Activated naive CD8-positive, alpha-beta T cell treated with anti-CD3 and anti-CD28 coated beads, Interleukin-2, amount 50 U/mL, for 24 hours (primary cell): ENCODE measurements around the gene TP53TG5.

ENCODE experiments used
- ATAC-seq: fragments of 150-1000 bp; cut with Tn5 transposase; one replicate; pipeline ENCODE4 v1.10.0; 2021
- DNase-seq: peaks from one replicate; pipeline ENCODE4 v3.0.0; 2021
- H3K27ac Mint-ChIP-seq: one replicate; pipeline ENCODE4 v1.8.0; 2021; ENCODE audit warnings: mild to moderate bottlenecking, mixed read lengths
- H3K27me3 Mint-ChIP-seq: one replicate; pipeline ENCODE4 v1.8.0; 2021; ENCODE audit warnings: mixed read lengths
- H3K36me3 Mint-ChIP-seq: one replicate; pipeline ENCODE4 v1.8.0; 2021; ENCODE audit warnings: low read depth, mixed read lengths
- H3K4me1 Mint-ChIP-seq: one replicate; pipeline ENCODE4 v1.8.0; 2021; ENCODE audit warnings: mixed read lengths
- H3K4me3 Mint-ChIP-seq: one replicate; pipeline ENCODE4 v1.8.0; 2021; ENCODE audit warnings: mild to moderate bottlenecking, moderate library complexity, mixed read lengths
- H3K9me3 Mint-ChIP-seq: one replicate; pipeline ENCODE4 v1.8.0; 2021; ENCODE audit warnings: mixed read lengths

TP53TG5 gene

DNA sequence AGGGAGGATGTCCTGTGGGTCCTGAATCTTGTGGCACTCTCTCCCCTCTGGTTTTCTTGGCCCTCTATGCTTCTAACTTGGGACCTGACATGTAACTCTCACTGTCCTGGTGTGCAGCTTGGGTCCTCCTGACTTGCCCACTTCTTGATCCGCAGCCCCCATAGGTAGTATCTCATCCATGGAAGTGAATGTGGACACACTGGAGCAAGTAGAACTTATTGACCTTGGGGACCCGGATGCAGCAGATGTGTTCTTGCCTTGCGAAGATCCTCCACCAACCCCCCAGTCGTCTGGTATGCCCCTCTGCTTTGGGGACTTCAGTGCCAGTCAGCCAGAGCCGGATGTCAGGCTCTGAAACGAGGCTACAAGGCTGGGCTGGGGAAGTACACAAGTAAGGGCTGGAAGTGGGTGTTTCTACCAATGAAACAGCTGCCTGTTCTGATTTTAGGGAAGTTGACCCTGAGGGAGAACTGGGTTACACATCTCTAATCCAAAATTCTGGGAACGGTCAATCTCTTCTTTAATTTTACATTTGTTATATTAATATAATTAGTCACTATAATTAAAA is 30.6 kb upstream of the TP53TG5 start:
- ATAC-seq (no peak), DNase-seq (no peak)
- Mint-ChIP-seq H3K4me3 (no peak overlapping the region), H3K4me1 (peaks cover 31% of the 10 kb centered on the region), H3K27me3 (peaks cover 5% of the 10 kb centered on the region), H3K27ac (peak overlapping the region; percentile 17), H3K9me3 (no peaks in the 10 kb centered on the region), H3K36me3 (peaks cover 6% of the 10 kb centered on the region)

DNA sequence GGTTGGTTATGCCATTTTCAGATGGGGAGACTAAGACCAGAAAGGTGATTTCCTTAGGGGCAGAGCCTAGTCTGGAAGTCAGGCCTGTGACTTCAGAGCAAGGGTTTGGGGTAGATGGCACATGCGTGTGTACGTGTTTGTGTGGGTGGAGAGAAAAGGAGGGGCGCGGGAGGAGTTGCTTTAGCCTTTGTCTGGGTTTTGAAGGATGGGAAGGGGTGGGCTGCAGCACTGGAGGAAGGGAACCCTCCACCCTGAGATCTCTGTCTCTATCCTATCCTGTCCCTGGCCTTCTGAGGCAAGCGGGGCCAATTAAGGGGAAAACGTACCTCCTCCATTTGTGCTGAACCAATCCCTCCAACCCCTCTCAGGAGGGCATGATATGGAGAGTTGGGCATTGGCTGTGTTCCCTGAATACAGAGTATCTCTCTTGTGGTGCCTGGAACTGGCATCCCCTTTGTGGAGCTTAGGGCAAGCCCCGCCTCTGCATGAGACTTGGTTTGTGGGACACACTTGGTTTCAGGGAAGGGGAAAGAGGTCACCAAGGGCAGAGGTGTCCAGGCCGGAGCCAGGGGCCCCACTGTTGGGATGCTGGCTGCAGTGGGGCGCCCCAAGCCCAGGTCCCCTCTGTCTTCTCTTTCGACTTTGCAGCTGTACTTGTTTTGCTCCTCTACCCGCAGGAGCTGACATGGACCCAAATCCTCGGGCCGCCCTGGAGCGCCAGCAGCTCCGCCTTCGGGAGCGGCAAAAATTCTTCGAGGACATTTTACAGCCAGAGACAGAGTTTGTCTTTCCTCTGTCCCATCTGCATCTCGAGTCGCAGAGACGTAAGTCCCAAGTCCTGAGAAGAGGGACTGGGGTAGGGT is 29.9 kb upstream of the TP53TG5 start, which contains the start of gene DBNDD2:
TSS of gene DBNDD2 (plus strand) at position 507 of the 863 bp plus-strand sequence. CDS start at position 686, 179 bp downstream.
- H3K27ac Mint-ChIP-seq, result peak within 1 kb of the TSS; percentile 29
- DNase-seq (peak; percentile 14), ATAC-seq (peak; percentile 37)
- H3K36me3 Mint-ChIP-seq, result peaks cover 7% of the 10 kb centered on the region
- peak within 1 kb of the TSS; percentile 75 for H3K4me3 Mint-ChIP-seq
- H3K9me3 Mint-ChIP-seq, result no peaks in the 10 kb centered on the region
- H3K27me3 Mint-ChIP-seq, result peaks cover 5% of the 10 kb centered on the region
- peaks cover 28% of the 10 kb centered on the region for H3K4me1 Mint-ChIP-seq

DNA sequence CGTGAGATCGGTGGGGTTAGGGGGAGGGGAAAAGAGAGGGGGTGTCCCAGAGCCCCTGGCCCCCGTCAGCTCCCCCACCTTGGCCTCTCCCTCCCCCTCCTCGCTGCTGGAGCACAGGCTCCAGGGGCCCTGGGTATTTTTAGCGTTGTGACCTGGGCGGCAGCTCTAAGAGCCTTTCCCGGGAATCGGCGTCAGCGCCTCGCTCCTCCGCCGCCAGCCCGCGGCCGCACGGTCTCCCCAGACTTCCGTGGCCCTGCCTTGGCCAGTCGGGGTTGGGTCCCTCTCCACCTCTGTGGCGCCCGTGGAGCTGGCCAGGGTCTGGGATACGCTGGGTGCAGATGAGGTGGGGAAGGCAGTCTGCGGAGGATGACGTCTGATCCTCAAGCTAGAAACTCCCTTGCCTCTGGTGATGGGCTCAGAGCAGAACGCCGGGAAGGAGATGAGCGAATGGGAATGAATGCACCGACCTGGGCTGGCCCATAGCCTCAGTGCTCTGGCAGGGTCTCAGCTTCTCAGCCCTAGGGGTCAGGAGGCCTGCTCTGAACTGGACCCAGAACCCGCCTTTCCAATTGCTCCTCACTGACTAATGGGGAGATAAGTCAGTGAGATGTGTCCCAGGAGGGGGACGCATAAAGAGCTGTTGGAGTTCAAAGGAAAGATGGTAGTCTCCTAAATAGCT is 29.1 kb upstream of the TP53TG5 start:
- peaks cover 7% of the 10 kb centered on the region for H3K27me3 Mint-ChIP-seq
- ATAC-seq, result no peak
- no peaks in the 10 kb centered on the region for H3K9me3 Mint-ChIP-seq
- H3K4me3 Mint-ChIP-seq, result peak overlapping the region; percentile 75
- peaks cover 29% of the 10 kb centered on the region for H3K4me1 Mint-ChIP-seq
- peaks cover 11% of the 10 kb centered on the region for H3K36me3 Mint-ChIP-seq
- peak; percentile 14 for DNase-seq
- H3K27ac Mint-ChIP-seq, result peak overlapping the region; percentile 68

DNA sequence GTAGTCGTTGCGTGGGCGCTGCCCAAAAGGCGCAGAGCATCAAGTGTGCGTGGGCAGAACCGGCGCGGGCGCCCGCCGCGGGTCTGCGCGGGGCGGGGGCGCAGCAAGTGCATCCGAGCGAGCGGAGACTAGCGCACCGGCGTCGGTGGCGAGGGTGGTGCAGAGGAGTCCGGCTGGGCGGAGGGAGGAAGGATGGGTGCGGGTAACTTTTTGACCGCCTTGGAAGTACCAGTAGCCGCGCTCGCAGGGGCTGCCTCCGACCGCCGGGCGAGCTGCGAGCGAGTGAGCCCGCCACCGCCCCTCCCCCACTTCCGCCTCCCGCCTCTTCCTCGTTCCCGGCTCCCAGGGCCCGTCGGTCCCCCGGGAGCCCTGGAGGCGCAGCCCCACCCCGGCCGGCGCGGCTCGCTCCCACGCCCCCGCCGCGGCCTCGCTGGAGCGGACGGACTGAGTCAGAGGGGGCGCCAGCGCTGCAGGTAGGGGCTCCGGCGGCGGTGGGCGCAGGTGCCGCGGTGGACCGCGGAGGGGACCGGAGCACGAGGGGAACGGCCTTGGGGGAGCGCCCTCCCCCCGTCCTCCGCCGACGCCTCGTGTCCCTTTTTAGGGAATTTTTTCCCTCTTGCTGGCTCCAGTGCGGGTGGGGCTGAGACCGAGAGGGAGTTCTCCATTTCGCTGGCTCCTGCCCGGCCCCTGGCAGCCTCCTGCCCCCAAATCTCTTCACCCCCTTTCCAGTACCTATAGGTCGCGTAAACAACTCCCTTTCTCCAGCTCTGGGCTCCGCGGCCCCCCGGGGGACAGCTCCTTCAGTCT is 28.3 kb upstream of the TP53TG5 start:
- Mint-ChIP-seq H3K4me1 (peaks cover 36% of the 10 kb centered on the region), H3K9me3 (peaks cover 6% of the 10 kb centered on the region), H3K27ac (peak overlapping the region; percentile 68), H3K36me3 (peaks cover 19% of the 10 kb centered on the region), H3K27me3 (peaks cover 7% of the 10 kb centered on the region), H3K4me3 (peak overlapping the region; percentile 75)
- DNase-seq, result peak; percentile 64
- peak; percentile 56 for ATAC-seq

DNA sequence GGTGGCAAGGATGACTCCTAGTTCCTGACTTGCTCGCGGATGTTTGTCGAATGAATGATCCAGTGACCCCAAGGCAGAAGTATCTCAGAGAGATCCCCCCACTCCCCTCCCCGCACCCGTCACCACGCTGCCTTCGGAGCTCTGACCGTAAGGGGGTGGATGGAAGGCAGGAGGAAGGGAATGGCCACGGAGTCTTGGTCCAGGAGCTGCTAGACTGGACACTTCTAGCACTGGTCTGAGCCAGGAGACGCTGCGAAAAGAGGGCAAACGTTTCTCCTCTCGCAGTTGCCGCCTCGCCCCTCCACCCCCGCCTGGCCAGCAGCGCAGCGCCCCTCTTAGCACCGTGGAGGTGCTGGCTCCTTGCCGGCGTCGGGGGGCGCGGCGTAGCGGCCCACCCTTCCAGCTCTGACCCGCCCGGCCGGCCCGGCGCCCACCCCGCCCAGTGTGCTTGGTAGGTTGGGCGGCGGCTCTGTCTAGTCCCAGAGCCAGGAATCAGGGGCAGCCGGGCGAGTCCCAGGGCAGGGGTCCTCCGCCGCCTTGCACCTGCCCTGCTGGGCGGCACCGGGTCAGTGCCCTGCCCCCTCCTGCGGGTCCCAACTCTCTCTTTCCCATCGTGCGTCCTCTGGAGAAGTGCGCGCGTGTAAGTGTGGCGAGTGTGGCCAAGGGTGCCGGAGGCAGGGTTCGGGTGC is 27.6 kb upstream of the TP53TG5 start:
- Mint-ChIP-seq H3K4me1 (peaks cover 38% of the 10 kb centered on the region), H3K27ac (peak overlapping the region; percentile 21), H3K27me3 (peaks cover 7% of the 10 kb centered on the region), H3K36me3 (peaks cover 21% of the 10 kb centered on the region), H3K4me3 (peak overlapping the region; percentile 75), H3K9me3 (peaks cover 10% of the 10 kb centered on the region)
- ATAC-seq, result peak; percentile 15
- DNase-seq, result no peak

DNA sequence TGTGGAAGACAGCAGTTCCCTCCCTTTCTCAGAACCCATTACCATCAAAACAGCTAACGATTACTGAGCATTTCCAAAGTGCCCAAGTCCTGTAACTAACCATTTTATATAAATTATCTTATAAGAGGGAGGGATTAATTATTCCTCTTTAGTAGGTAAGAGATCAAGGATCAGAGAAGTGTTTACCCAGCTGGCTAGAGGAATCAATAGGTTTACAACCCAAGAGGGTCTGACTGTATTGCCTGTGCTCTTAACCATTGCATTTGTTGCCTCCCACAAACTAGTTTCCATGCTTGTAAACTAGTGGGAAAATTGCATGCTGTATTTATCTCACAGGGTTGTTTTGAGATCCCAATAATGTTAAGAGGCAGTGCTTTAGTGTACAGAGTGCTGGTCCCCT is 26.3 kb upstream of the TP53TG5 start:
- Mint-ChIP-seq H3K27me3 (peaks cover 7% of the 10 kb centered on the region), H3K4me1 (peaks cover 38% of the 10 kb centered on the region), H3K4me3 (peak overlapping the region; percentile 63), H3K9me3 (peaks cover 19% of the 10 kb centered on the region), H3K27ac (peak overlapping the region; percentile 65), H3K36me3 (peaks cover 28% of the 10 kb centered on the region)
- DNase-seq, result no peak
- ATAC-seq, result no peak

DNA sequence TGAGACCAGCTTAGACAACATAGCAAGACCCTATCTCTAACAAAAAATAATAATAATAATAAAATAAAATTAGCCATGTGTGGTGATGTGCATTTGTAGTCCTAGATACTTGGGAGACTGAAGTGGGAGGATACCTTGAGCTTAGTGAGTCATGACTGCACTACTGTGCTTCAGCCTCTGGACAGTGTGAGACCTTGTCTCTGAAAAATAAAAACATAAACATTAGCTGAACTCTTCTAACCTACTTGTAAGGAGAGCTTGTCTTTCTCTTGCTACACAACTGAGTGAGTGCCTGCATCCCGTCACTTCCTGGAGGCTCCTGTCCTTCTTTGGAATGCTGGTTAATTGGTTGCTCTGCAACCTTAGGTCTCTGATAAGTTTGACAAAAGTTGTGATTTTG is 24.8 kb upstream of the TP53TG5 start:
- H3K27ac Mint-ChIP-seq, result no peak overlapping the region
- peaks cover 7% of the 10 kb centered on the region for H3K27me3 Mint-ChIP-seq
- peaks cover 29% of the 10 kb centered on the region for H3K4me1 Mint-ChIP-seq
- H3K4me3 Mint-ChIP-seq, result no peak overlapping the region
- H3K9me3 Mint-ChIP-seq, result peaks cover 21% of the 10 kb centered on the region
- DNase-seq, result no peak
- H3K36me3 Mint-ChIP-seq, result peaks cover 30% of the 10 kb centered on the region
- no peak for ATAC-seq

DNA sequence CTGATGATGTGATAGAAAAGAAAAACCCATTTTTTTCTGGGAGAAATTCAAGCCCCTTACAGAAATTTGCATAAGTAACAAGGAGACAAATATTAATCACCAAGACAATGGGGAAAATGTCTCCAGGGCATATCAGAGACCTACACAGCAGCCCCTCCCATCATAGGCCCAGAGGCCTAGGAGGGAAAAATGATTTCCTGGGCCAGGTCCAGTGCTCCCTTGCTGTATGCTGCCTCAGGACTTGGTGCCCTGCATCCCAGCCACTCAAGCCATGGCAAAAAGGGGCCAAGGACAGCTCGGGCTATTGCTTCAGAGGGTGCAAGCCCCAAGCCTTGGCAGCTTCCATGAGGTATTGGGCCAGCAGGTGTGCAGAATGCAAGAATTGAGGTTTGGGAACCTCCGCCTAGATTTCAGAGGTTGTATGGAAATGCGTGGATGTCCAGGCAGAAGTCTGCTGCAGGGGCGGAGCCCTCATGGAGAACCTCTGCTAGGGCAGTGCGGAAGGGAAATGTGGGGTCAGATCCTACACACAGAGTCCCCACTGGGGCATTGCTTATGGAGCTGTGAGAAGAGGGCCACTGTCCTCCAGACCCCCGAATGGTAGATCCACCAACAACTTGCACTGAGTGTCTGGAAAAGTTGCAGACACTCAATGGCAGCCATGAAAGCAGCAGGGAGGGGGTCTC is 22.4 kb upstream of the TP53TG5 start:
- ATAC-seq (no peak), DNase-seq (no peak)
- peaks cover 18% of the 10 kb centered on the region for H3K4me1 Mint-ChIP-seq
- peaks cover 7% of the 10 kb centered on the region for H3K27me3 Mint-ChIP-seq
- peaks cover 30% of the 10 kb centered on the region for H3K36me3 Mint-ChIP-seq
- no peak overlapping the region for H3K4me3 Mint-ChIP-seq
- H3K9me3 Mint-ChIP-seq, result peaks cover 21% of the 10 kb centered on the region
- H3K27ac Mint-ChIP-seq, result no peak overlapping the region

DNA sequence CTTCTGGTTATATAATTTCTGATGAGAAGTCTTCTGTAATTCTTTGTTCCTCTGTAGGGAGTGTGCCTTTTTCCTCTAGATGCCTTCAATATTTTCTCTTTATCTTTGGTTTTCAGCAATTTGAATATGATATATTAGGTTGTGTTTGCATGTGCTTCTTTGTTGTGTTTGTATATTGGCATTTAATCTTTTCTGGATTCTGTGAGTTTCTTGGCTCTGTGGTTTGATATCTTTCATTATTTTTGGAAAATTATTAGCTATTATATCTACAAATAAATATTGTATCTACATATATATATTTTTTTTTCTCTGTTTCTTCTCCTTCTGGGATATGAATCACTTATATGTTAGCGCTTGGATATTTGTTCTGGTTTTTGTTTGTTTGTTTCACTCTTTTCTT is 20.9 kb upstream of the TP53TG5 start:
- Mint-ChIP-seq H3K27ac (no peak overlapping the region), H3K9me3 (peaks cover 21% of the 10 kb centered on the region), H3K27me3 (peaks cover 2% of the 10 kb centered on the region), H3K4me1 (peaks cover 10% of the 10 kb centered on the region), H3K36me3 (peaks cover 28% of the 10 kb centered on the region), H3K4me3 (no peak overlapping the region)
- ATAC-seq (no peak), DNase-seq (no peak)

DNA sequence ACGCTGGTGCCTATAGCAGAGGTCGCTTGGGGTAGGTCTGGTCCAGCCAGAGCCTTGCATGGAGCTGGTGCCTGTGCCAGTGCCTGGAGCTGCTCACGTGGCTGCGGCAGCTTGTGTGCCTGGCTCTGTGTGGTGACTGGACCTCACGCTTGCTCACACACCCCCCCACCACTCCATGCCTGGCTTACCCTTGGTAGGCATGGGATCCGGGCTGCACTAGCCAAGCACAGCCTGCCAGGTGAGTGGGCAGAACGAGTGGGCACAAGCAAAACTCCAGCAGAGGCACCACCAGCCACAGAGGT is 16.9 kb upstream of the TP53TG5 start:
- no peak overlapping the region for H3K4me3 Mint-ChIP-seq
- ATAC-seq (no peak), DNase-seq (no peak)
- H3K36me3 Mint-ChIP-seq, result peaks cover 7% of the 10 kb centered on the region
- H3K9me3 Mint-ChIP-seq, result peaks cover 9% of the 10 kb centered on the region
- H3K27me3 Mint-ChIP-seq, result no peaks in the 10 kb centered on the region
- H3K27ac Mint-ChIP-seq, result no peak overlapping the region
- H3K4me1 Mint-ChIP-seq, result peaks cover 9% of the 10 kb centered on the region

DNA sequence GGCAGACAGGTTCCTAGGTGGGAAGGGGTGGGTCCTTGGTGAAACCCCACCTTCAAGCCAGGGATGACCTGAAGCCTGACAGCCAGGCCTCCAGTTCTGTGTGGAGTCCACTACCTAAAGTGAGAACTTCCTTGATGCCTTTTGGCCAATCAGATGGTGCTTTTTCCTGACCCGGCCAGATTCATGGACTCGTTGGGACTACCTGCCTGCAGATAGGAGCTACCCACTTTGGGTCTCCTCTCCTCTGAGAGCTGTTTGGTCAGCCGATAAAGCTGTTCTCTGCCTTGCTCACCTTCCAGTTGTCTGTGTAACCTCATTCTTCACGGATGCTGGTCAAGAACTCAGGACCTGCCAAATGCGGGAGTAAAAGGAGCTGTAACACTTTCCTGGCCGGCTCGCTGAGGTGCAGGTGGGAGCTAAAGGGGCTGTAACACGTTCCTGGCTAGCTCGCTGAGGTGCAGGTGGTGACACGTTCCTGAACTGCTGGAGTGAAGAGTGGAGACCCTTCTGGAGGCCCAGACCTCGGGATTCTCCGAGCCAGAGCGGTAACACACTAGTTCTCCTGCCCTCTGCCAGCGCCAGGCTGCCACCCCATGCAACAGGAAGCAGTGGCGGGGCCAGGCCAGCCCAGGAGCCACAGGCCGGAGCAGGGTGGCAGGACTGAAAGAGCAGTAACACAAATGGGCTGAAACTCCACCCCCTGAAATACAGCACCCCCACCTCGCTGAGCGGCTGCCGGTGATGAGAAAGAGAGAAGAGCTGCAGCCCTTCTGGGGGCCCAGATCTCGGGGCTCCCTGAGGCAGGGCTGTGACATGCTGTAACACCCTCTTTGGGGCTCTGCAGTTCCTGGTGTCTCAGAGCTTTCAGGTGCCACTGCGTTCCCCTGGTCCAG is 16.3 kb upstream of the TP53TG5 start:
- DNase-seq (no peak), ATAC-seq (no peak)
- H3K4me3 Mint-ChIP-seq, result no peak overlapping the region
- peaks cover 2% of the 10 kb centered on the region for H3K36me3 Mint-ChIP-seq
- H3K27me3 Mint-ChIP-seq, result no peaks in the 10 kb centered on the region
- H3K9me3 Mint-ChIP-seq, result peaks cover 3% of the 10 kb centered on the region
- peaks cover 9% of the 10 kb centered on the region for H3K4me1 Mint-ChIP-seq
- H3K27ac Mint-ChIP-seq, result no peak overlapping the region

DNA sequence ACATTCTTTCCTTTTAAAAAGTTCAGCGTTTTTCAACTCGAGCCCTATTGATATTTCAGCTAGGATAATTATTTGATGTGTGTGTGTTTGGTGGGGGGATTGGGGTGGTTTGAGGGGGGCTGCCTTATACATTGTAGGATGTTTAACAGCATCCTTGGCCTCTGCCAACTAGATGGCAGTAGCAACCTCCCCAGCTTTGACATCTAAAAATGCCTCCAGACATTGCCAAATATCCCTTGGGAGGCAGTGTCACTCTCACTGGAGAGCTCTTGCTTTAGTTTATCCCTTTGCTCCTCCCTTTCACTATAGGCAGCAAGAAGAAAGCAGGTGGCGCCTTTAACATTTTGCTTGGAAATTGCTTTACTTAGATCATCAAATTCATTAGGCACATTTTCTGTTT is 14.6 kb upstream of the TP53TG5 start:
- ATAC-seq (no peak), DNase-seq (no peak)
- peaks cover under 1% of the 10 kb centered on the region for H3K9me3 Mint-ChIP-seq
- no peak overlapping the region for H3K4me3 Mint-ChIP-seq
- no peak overlapping the region for H3K27ac Mint-ChIP-seq
- no peaks in the 10 kb centered on the region for H3K27me3 Mint-ChIP-seq
- H3K4me1 Mint-ChIP-seq, result peaks cover 19% of the 10 kb centered on the region
- H3K36me3 Mint-ChIP-seq, result peaks cover 5% of the 10 kb centered on the region

DNA sequence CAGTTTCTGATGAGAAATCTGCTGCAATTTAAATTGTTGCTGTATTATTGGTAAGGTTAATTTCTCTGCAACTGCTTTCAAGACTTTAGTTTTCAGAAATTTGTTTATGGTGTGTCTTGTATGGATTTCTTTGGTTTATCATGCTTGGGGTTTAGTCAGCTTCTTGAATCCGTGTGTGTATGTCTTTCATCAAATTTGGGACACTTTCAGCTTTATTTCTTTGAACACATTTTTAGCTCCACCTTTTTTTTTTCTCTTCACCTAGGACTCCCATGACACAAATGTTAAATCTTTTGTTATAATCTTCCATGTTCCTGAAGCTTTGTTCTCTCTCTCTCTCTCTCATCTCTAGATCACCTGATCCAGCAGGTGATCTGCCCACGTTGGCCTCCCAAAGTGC is 13.4 kb upstream of the TP53TG5 start:
- H3K9me3 Mint-ChIP-seq, result peaks cover 10% of the 10 kb centered on the region
- ATAC-seq (no peak), DNase-seq (no peak)
- no peak overlapping the region for H3K4me3 Mint-ChIP-seq
- no peak overlapping the region for H3K27ac Mint-ChIP-seq
- H3K4me1 Mint-ChIP-seq, result peaks cover 29% of the 10 kb centered on the region
- H3K27me3 Mint-ChIP-seq, result no peaks in the 10 kb centered on the region
- H3K36me3 Mint-ChIP-seq, result peaks cover 11% of the 10 kb centered on the region
